ENCODE results near the gene TXN2. TPM values are rescaled to one million over a fixed set of nuclear protein-coding genes. Genes with fewer than 3 reads are reported as not detected.
"Not testable (repeated sequence)": the region's sequence is repeated elsewhere in the genome, so short reads cannot be mapped to it uniquely, and the experiment has no call there.

The TXN2 gene
- total RNA-seq, 1 donor from 2014 or later: 98.7 TPM

- Mint-ChIP-seq H3K4me3 (no peak overlapping the region), H3K27me3 (no peaks in the 10 kb centered on the region), H3K9me3 (no peaks in the 10 kb centered on the region), H3K27ac (no peak overlapping the region), H3K36me3 (ENCODE audit: low read depth) (no peaks in the 10 kb centered on the region), H3K4me1 (peaks cover 32% of the 10 kb centered on the region)
- intact Hi-C loops (cut with micrococcal nuclease): loop anchor here (5.0 kb wide), 1 partner anchor 52 kb away; the partner anchor contains the start of gene MYH9
- DNase-seq: no peak
Observed at GRCh38 chr22:36439481-36440271, 41.8 kb downstream of the TXN2 start.

- DNase-seq: peak; percentile 88
- Mint-ChIP-seq H3K36me3 (ENCODE audit: low read depth) (no peaks in the 10 kb centered on the region), H3K27me3 (no peaks in the 10 kb centered on the region), H3K27ac (peak overlapping the region; percentile 92), H3K4me1 (peaks cover 34% of the 10 kb centered on the region), H3K9me3 (no peaks in the 10 kb centered on the region), H3K4me3 (peak overlapping the region; percentile 70)
- intact Hi-C loops (cut with micrococcal nuclease): loop anchor here (2.0 to 5.0 kb wide), 2 partner anchors 15 to 48 kb away; partner anchors contain the start of gene MYH9
Observed at GRCh38 chr22:36435516-36436415, 45.7 kb downstream of the TXN2 start.

GRCh38 chr22:36433318-36434231, 47.9 kb downstream of the TXN2 start:
- H3K27ac Mint-ChIP-seq: peak overlapping the region; percentile 21
- H3K9me3 Mint-ChIP-seq: no peaks in the 10 kb centered on the region
- peaks cover 22% of the 10 kb centered on the region for H3K4me1 Mint-ChIP-seq
- no peak for DNase-seq
- H3K4me3 Mint-ChIP-seq: no peak overlapping the region
- H3K36me3 Mint-ChIP-seq (ENCODE audit: low read depth): no peaks in the 10 kb centered on the region
- H3K27me3 Mint-ChIP-seq: no peaks in the 10 kb centered on the region
- intact Hi-C loops (cut with micrococcal nuclease): loop anchor here (2.0 kb wide), 1 partner anchor 17 kb away; no protein-coding TSS in a partner anchor

GRCh38 chr22:36432592-36433317, 48.7 kb downstream of the TXN2 start:
- Mint-ChIP-seq H3K9me3 (no peaks in the 10 kb centered on the region), H3K4me3 (no peak overlapping the region), H3K36me3 (ENCODE audit: low read depth) (no peaks in the 10 kb centered on the region), H3K4me1 (peaks cover 22% of the 10 kb centered on the region), H3K27ac (no peak overlapping the region), H3K27me3 (no peaks in the 10 kb centered on the region)
- DNase-seq: no peak
- intact Hi-C loops (cut with micrococcal nuclease): no loop called here

GRCh38 chr22:36431977-36432376, 49.5 kb downstream of the TXN2 start:
- Mint-ChIP-seq H3K36me3 (ENCODE audit: low read depth) (no peaks in the 10 kb centered on the region), H3K27me3 (no peaks in the 10 kb centered on the region), H3K4me1 (peaks cover 24% of the 10 kb centered on the region), H3K9me3 (no peaks in the 10 kb centered on the region), H3K4me3 (no peak overlapping the region), H3K27ac (no peak overlapping the region)
- DNase-seq: no peak
- intact Hi-C loops (cut with micrococcal nuclease): no loop called here

- DNase-seq: no peak
- Mint-ChIP-seq H3K4me3 (no peak overlapping the region), H3K4me1 (peaks cover 21% of the 10 kb centered on the region), H3K9me3 (no peaks in the 10 kb centered on the region), H3K27me3 (no peaks in the 10 kb centered on the region), H3K27ac (no peak overlapping the region), H3K36me3 (ENCODE audit: low read depth) (no peaks in the 10 kb centered on the region)
- intact Hi-C loops (cut with micrococcal nuclease): no loop called here
Observed at GRCh38 chr22:36430863-36431262, 50.6 kb downstream of the TXN2 start.

- H3K4me1 Mint-ChIP-seq: peaks cover 21% of the 10 kb centered on the region
- intact Hi-C loops (cut with micrococcal nuclease); H3K4me3 Mint-ChIP-seq; H3K36me3 Mint-ChIP-seq (ENCODE audit: low read depth); H3K9me3 Mint-ChIP-seq; H3K27ac Mint-ChIP-seq; DNase-seq; H3K27me3 Mint-ChIP-seq: not testable (repeated sequence)
Observed at GRCh38 chr22:36427952-36428351, 53.5 kb downstream of the TXN2 start.

- DNase-seq: no peak
- no peaks in the 10 kb centered on the region for H3K36me3 Mint-ChIP-seq (ENCODE audit: low read depth)
- intact Hi-C loops (cut with micrococcal nuclease): no loop called here
- H3K4me3 Mint-ChIP-seq: peak overlapping the region; percentile 4
- no peaks in the 10 kb centered on the region for H3K9me3 Mint-ChIP-seq
- H3K27ac Mint-ChIP-seq: peak overlapping the region; percentile 74
- H3K27me3 Mint-ChIP-seq: no peaks in the 10 kb centered on the region
- H3K4me1 Mint-ChIP-seq: peaks cover 21% of the 10 kb centered on the region
Observed at GRCh38 chr22:36425977-36426523, 55.4 kb downstream of the TXN2 start.

- Mint-ChIP-seq H3K27ac (no peak overlapping the region), H3K27me3 (no peaks in the 10 kb centered on the region), H3K4me1 (peaks cover 24% of the 10 kb centered on the region), H3K4me3 (no peak overlapping the region), H3K36me3 (ENCODE audit: low read depth) (no peaks in the 10 kb centered on the region), H3K9me3 (no peaks in the 10 kb centered on the region)
- intact Hi-C loops (cut with micrococcal nuclease): no loop called here
- no peak for DNase-seq
Observed at GRCh38 chr22:36424901-36425579, 56.4 kb downstream of the TXN2 start.

GRCh38 chr22:36424466-36424865, 57.0 kb downstream of the TXN2 start:
- DNase-seq; H3K4me3 Mint-ChIP-seq; H3K36me3 Mint-ChIP-seq (ENCODE audit: low read depth); H3K27ac Mint-ChIP-seq; intact Hi-C loops (cut with micrococcal nuclease); H3K9me3 Mint-ChIP-seq; H3K27me3 Mint-ChIP-seq: not testable (repeated sequence)
- peaks cover 27% of the 10 kb centered on the region for H3K4me1 Mint-ChIP-seq

GRCh38 chr22:36423461-36424404, 57.7 kb downstream of the TXN2 start:
- Mint-ChIP-seq H3K4me1 (peaks cover 31% of the 10 kb centered on the region), H3K36me3 (ENCODE audit: low read depth) (no peaks in the 10 kb centered on the region), H3K27me3 (no peaks in the 10 kb centered on the region), H3K27ac (no peak overlapping the region), H3K9me3 (no peaks in the 10 kb centered on the region), H3K4me3 (no peak overlapping the region)
- intact Hi-C loops (cut with micrococcal nuclease): no loop called here
- no peak for DNase-seq

Data from activated CD4-positive, alpha-beta T cell treated with anti-CD3 and anti-CD28 coated beads, Interleukin-2, amount 10 ng/mL, durations not matched to agents 24 days and 14 days (primary cell).